GM08714 (cell line): ENCODE measurements around the gene BID.
"Not testable (repeated sequence)": the region's sequence is repeated elsewhere in the genome, so short reads cannot be mapped to it uniquely, and the experiment has no call there.

Experiments used
- H3K4me3 ChIP-seq: fragments of 200-500 bp; sonication (Bioruptor generic); 2 replicates; pipeline ENCODE4 v1.5.1; 2014; ENCODE audit warnings: mild to moderate bottlenecking, low read length, inconsistent platforms
- ZNF274 ChIP-seq: IDR thresholded peaks from 2 replicates; pipeline ENCODE4 v1.6.1; 2012; ENCODE audit warnings: mild to moderate bottlenecking, low read depth, low read length

Gene BID

GRCh38 chr22:17705951-17706900 lies 68.0 kb downstream of the BID start:
- H3K4me3 ChIP-seq, result peak overlapping the region; percentile 65
- no peak for TF ChIP-seq ZNF274

- H3K4me3 ChIP-seq, result peak overlapping the region; percentile 51; the same call in 1 of the 2 replicates
- TF ChIP-seq ZNF274, result no peak
Measured at GRCh38 chr22:17705546-17705945, 68.7 kb downstream of the BID start.

DNA sequence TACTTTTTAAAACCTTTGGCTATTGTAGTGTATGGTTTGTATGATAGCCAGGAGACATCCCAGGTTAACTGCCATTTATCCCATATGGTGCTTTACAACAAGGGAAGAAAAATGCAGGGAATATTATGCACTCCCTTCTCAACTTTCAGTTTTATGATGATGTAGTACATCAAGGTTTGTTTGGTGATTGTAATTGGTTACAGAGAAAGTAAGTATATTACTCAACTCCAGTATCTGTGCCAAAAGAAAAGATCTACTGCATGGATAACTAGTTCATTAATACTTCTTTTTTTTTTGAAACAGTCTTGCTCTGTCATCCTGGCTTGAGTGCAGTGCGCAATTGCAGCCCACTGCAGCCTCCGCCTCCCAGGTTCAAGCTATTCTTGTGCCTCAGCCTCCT lies 70.5 kb downstream of the BID start:
- no peak for TF ChIP-seq ZNF274
- no peak overlapping the region for H3K4me3 ChIP-seq

DNA sequence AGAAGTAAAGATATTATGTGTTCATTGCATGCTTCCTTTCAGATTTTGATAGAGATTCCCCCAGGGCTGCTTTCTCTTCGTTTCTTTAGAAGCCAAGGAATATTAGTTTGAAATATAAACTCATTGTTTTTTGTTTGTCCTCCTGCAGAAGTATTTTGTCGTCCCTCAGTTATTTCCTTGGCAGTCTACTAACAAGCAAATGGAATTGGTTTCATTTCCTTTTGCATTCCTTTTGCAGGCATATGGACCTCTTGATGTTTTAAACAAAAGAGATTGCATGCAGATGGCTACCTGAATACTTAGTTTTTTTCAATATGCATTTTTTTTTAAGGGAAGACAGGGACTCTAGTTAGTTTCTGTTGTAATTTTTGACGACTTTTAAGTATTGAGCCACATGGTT lies 73.5 kb downstream of the BID start:
- TF ChIP-seq ZNF274, result no peak
- no peak overlapping the region for H3K4me3 ChIP-seq

DNA sequence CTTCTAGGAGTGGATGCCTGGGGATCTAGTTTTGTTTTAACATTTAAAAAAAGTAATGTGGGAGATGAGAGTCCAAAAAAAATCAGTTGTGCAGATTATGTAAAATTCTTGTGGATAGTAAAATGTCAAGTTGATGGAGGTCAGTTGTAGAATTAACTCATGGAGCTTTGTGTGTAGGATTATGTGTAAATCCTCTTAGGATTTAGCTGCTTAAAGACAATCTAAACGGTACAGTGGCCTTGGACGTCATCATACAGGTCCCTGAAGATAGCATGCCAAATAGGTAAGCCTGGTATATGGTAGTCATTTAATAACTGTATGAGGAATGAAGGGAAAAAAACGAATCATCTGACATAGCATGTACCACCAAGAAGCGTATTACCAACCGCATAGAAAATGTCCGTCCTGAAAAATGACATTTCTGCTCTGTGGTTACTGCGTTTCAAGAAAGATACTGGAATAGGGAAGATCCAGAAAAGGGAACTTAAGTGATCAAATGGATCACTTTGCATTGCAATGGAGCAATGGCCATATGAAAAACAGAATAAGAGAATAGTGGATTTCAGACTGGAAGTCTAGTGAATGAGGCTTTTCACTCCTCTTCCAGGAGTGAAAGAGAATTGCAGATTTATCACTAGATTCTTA lies 74.5 kb downstream of the BID start:
- TF ChIP-seq ZNF274, result no peak
- no peak overlapping the region for H3K4me3 ChIP-seq

- no peak overlapping the region for H3K4me3 ChIP-seq
- TF ChIP-seq ZNF274, result no peak
Measured at GRCh38 chr22:17698948-17699347, 75.3 kb downstream of the BID start.

- H3K4me3 ChIP-seq, result not testable (repeated sequence)
Measured at GRCh38 chr22:17698276-17698675, 76.0 kb downstream of the BID start.

- not testable (repeated sequence) for H3K4me3 ChIP-seq
Measured at GRCh38 chr22:17697196-17697595, 77.1 kb downstream of the BID start.

GRCh38 chr22:17695986-17696385 lies 78.3 kb downstream of the BID start:
- no peak overlapping the region for H3K4me3 ChIP-seq
- TF ChIP-seq ZNF274, result no peak

DNA sequence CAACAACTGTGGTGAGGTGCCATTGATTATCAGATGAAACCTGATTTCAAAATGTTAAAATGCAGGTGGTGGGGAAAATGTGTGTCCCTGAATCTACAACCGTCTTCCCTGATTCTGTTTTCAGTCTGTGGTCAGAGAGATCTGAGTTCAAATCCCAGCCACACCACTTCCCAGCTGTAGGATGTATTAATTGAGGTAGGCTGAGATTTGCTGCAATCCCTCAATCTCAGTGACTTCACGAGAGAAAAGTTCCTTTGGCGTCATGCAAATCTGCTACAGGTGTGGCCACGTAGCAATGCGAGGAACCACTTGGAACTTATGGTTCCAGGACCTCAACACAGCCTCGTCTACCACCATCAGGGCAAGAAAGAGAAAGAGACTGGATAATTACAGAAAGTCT lies 79.5 kb downstream of the BID start:
- no peak overlapping the region for H3K4me3 ChIP-seq
- no peak for TF ChIP-seq ZNF274

GRCh38 chr22:17694193-17694592 lies 80.1 kb downstream of the BID start:
- no peak overlapping the region for H3K4me3 ChIP-seq

GRCh38 chr22:17692841-17693240 lies 81.4 kb downstream of the BID start:
- H3K4me3 ChIP-seq, result no peak overlapping the region
- no peak for TF ChIP-seq ZNF274

More at GRCh38 chr22:17694193-17694592, 80.1 kb downstream of the BID start:
- no peak for TF ChIP-seq ZNF274

DNA sequence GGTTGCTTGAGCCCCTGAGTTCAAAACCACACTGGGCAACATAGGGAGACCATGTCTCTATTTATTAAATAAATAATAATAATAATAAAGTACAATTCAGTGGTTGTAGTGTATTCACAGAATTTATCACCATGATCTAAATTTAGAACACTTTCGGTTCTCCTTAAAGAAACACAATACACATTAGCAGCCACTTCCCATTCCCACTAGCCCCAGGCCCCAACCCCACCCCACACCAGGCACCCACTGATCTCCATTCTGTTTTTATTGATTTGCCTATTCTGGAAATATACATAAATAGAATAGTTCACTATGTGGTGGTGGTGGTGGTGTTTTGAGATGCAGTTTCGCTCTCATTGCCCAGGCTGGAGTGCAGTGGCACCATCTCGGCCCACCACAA lies 90.0 kb downstream of the BID start:
- TF ChIP-seq ZNF274, result no peak
- H3K4me3 ChIP-seq, result no peak overlapping the region
